Stimulated activated CD8-positive, alpha-beta memory T cell treated with anti-CD3 and anti-CD28 coated beads, Interleukin-15, amount 100 ng/mL, for 4 hours (primary cell): ENCODE measurements around the gene GHRHR.
A peak's percentile ranks its signal among the peaks of the same experiment; 100 is the strongest.

ENCODE experiments used
- DNase-seq, 2 donors: peaks; one replicate each; pipeline ENCODE4 v3.0.0-alpha.2; 2020; ENCODE audit warnings: low read depth in 2 of 2

Gene GHRHR

DNA sequence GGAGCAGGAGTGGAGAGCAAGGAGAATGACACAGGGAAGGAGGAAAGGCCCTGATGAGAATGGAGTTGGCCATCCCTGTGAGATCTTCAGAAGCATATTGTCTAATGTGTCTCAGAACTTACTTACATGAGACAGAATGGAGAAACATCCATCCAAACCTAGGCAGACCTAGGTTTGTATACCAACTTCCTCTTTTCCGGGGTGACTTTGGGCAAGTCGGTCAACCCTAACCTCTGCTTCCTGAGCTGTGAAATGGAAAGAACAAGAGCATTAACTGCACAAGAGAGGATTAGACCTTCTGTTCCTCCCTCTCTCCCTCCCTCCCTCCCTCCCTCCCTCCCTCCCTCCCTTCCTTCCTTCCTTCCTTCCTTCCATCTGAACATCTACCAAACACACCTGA lies 4.5 kb downstream of the GHRHR start:
- no peak for DNase-seq

DNA sequence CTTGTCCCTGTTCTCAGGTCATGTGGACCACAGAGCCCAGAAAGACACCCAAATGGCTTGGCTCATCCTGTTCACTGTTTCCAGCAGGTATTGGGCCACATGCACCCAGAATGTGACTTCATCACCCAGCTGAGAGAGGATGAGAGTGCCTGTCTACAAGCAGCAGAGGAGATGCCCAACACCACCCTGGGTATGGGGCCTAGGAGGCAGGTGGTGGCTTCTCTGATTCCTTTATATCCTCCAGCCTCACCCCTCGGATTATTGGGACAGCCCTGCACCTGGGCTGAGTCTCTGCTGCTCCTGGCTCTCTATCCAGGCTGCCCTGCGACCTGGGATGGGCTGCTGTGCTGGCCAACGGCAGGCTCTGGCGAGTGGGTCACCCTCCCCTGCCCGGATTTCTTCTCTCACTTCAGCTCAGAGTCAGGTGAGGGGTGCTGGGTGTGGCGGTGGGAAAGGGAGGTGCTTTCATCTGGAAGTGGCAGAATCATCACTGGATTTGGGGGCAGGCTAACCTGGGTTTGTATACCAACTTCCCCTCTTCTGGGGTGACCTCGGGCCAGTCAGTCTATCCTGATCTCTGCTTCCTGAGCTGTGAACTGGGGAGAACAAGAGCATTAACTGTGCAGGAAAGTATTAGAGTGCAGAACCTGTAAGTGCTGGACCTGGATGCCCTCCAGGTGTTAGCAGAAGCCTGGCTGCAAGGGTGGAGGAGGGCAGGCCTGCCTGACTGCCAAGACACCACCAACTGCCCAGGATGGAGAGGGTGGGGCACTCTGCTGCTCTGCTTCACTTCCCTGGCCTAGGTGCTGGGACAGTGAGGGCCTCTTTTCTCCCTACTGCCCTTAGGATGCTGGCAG lies 5.2 kb downstream of the GHRHR start:
- DNase-seq, result no peak

- DNase-seq, result no peak
Observed at GRCh38 chr7:30969604-30969970, 5.8 kb downstream of the GHRHR start.

GRCh38 chr7:30970074-30970473 lies 6.3 kb downstream of the GHRHR start:
- no peak for DNase-seq

GRCh38 chr7:30970594-30971094 lies 6.9 kb downstream of the GHRHR start:
- no peak for DNase-seq

GRCh38 chr7:30971440-30971839 lies 7.7 kb downstream of the GHRHR start:
- no peak for DNase-seq

- no peak for DNase-seq
Observed at GRCh38 chr7:30971840-30972563, 8.2 kb downstream of the GHRHR start.

- no peak for DNase-seq
Observed at GRCh38 chr7:30973292-30973691, 9.5 kb downstream of the GHRHR start.

- DNase-seq, result no peak
Observed at GRCh38 chr7:30973791-30974604, 10.2 kb downstream of the GHRHR start.

DNA sequence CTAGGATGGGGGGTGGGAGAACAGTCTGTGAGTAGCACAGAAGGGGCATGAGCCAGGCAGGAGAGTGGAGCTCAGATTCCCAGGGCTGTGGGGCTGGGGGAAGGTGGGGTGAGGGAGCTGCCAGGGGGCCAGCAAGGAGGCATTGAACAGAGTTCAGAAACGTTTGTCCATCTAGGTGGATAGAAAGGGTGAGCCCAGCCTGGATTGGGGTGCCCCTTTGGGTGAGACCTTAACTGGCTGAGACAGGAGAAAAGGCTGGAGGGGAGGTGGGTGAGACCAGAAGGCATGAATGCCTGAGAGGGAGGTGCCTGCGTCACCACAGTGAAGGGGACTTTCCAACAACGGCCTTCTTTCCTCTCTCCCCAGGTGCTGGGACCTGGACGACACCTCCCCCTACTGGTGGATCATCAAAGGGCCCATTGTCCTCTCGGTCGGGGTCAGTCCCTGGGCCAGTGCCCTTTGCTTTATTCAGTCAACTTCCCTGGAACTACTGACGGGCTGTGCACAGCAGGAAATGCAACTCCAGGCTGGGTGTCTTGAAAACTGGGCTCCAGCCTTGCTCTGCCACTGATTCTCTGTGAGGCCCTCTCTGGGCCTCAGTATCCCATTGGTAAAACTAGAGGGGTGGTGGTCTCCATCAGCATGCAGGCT lies 11.0 kb downstream of the GHRHR start:
- DNase-seq, result no peak

GRCh38 chr7:30975256-30975899 lies 11.6 kb downstream of the GHRHR start:
- DNase-seq, result no peak

DNA sequence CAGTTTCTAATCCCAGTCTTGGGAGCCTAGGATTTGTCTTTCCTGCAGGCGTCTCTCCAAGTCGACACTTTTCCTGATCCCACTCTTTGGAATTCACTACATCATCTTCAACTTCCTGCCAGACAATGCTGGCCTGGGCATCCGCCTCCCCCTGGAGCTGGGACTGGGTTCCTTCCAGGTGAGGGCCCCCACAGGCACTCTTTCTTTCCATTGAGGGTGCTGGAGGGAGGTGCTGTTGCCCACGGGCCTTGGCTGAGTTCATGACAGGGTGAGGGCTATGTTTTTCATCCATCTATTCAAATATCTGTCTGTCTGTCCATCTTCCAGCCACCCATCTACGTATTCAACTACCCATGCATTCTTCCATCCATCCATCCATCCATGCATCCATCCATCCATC lies 12.6 kb downstream of the GHRHR start:
- no peak for DNase-seq

- no peak for DNase-seq
Observed at GRCh38 chr7:30977222-30977621, 13.5 kb downstream of the GHRHR start.

GRCh38 chr7:30977896-30978564 lies 14.3 kb downstream of the GHRHR start:
- no peak for DNase-seq

DNA sequence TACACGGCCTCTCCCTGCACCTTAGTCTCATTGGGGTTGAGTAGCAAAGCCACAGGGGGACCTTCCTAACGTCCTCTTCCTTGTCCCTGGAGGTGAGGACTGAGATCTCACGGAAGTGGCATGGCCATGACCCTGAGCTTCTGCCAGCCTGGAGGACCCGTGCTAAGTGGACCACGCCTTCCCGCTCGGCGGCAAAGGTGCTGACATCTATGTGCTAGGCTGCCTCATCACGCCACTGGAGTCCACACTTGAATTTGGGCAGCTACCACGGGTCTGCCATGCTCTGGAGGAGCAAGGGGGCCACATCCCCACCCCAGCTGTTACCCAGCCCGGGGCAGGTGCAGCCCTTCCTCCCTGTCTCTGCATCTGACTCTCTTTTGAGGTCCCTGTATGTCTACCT lies 15.3 kb downstream of the GHRHR start:
- no peak for DNase-seq

DNA sequence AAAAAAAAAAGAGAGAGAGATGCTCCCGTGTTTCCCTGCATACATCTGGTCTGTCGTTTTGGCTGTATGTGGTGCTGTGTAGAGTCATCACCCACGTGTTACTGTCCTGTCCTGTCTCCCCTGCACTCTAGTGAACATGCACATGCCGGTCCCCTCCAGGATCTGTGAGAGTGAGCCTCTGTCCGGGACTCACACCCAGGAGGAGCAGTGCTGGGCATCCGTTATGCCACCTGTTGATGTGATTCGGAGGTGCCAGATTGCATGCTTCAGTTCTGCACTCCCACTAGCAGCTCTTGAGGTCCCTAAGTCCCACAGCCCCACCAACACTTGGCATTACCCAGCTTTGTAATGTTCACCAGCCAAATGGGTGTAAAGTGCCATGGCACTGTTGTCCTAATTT lies 16.4 kb downstream of the GHRHR start:
- no peak for DNase-seq

- DNase-seq, result no peak
Observed at GRCh38 chr7:30980751-30981150, 17.0 kb downstream of the GHRHR start.

GRCh38 chr7:30983042-30983913 lies 19.5 kb downstream of the GHRHR start:
- peak; percentile 33 to 36 for DNase-seq

GRCh38 chr7:30983914-30984247 lies 20.1 kb downstream of the GHRHR start:
- no peak for DNase-seq
